CD4-positive, alpha-beta memory T cell (primary cell): ENCODE results near the gene SS18L1. TPM values are rescaled to one million over a fixed set of nuclear protein-coding genes. Genes with fewer than 3 reads are reported as not detected.

Source experiments
- CTCF ChIA-PET: fragments of 350-600 bp; sonication (Branson Sonifier 250); formaldehyde crosslinking; loops from one replicate; lab custom pipeline; 2021; ENCODE audit warnings: inconsistent platforms; ENCODE audit not compliant: partially characterized antibody; lab: Charles Lee
- POLR2A ChIA-PET: fragments of 350-600 bp; sonication (Branson Sonifier 250); formaldehyde crosslinking; loops from one replicate; lab custom pipeline; 2021; ENCODE audit not compliant: partially characterized antibody; lab: Charles Lee
- DNase-seq, 5 donors: peaks; one replicate each; pipeline versions ENCODE4 v3.0.0 to v3.0.0-alpha.2; 2020 to 2022; ENCODE audit warnings: mixed read lengths in 1 of 5
- H3K27ac ChIP-seq: one replicate; pipeline ENCODE4 v1.7.0; 2013; ENCODE audit warnings: low read depth, low read length
- H3K27me3 ChIP-seq: 2 replicates; pipeline ENCODE4 v1.7.0; 2013; ENCODE audit warnings: mild to moderate bottlenecking, low read length, moderate library complexity; ENCODE audit not compliant: insufficient read depth
- H3K36me3 ChIP-seq: 2 replicates; pipeline ENCODE4 v1.7.0; 2013; ENCODE audit warnings: mild to moderate bottlenecking, low read length, moderate library complexity; ENCODE audit not compliant: insufficient read depth
- H3K4me1 ChIP-seq: 2 replicates; pipeline ENCODE4 v1.7.0; 2013; ENCODE audit warnings: mild to moderate bottlenecking, low read length, moderate library complexity; ENCODE audit not compliant: insufficient read depth
- H3K4me3 ChIP-seq, 2 donors: one replicate each; pipeline ENCODE4 v1.7.0; 2013; ENCODE audit warnings: low read length in 2 of 2, mild to moderate bottlenecking in 1 of 2
- H3K9me3 ChIP-seq, 2 donors: one replicate each; pipeline ENCODE4 v1.7.0; 2013; ENCODE audit warnings: low read length in 2 of 2, control low read depth in 1 of 2; ENCODE audit not compliant: control insufficient read depth in 1 of 2
- H3K27ac Mint-ChIP-seq, 7 donors: one replicate each; pipeline ENCODE4 v1.8.0; 2020 to 2021; ENCODE audit warnings: mixed read lengths in 7 of 7, mild to moderate bottlenecking in 6 of 7, inconsistent platforms in 3 of 7, moderate library complexity in 3 of 7
- H3K27me3 Mint-ChIP-seq, 2 donors: one replicate each; pipeline ENCODE4 v1.8.0; 2020 to 2021; ENCODE audit warnings: mixed read lengths in 2 of 2
- H3K36me3 Mint-ChIP-seq, 2 donors: one replicate each; pipeline ENCODE4 v1.8.0; 2020 to 2021; ENCODE audit warnings: mixed read lengths in 2 of 2, inconsistent platforms in 1 of 2, mild to moderate bottlenecking in 1 of 2
- H3K4me1 Mint-ChIP-seq, 4 donors: one replicate each; pipeline ENCODE4 v1.8.0; 2020 to 2021; ENCODE audit warnings: mixed read lengths in 4 of 4, mild to moderate bottlenecking in 1 of 4
- H3K4me3 Mint-ChIP-seq, 8 donors: one replicate each; pipeline ENCODE4 v1.8.0; 2020 to 2021; ENCODE audit warnings: mixed read lengths in 8 of 8, mild to moderate bottlenecking in 7 of 8, moderate library complexity in 6 of 8, inconsistent platforms in 3 of 8
- H3K9me3 Mint-ChIP-seq, 8 donors: one replicate each; pipeline ENCODE4 v1.8.0; 2020 to 2021; ENCODE audit warnings: mixed read lengths in 8 of 8, mild to moderate bottlenecking in 5 of 8, inconsistent platforms in 3 of 8, moderate library complexity in 1 of 8
- intact Hi-C: fragments of 100-400 bp; cut with micrococcal nuclease; formaldehyde crosslinking; loops from one replicate; pipeline ENCODE4 v1.15.1; 2023
- polyA plus RNA-seq, 2 donors: library from polyadenylated mRNA; unstranded; fragments of 300-500 nt; fragmentation: Illumina TruSeq; gene quantifications; one replicate each; pipeline ENCODE4 v1.2.3, GENCODE V29; 2021
- total RNA-seq, 2 experiments: library from RNA; stranded (reverse); gene quantifications; one replicate each; pipeline ENCODE4 v1.2.3, GENCODE V29; 2021

The SS18L1 gene
- total and polyA plus RNA-seq, 4 experiments from 2014 or later: 0.71 to 24.8 (median 12.0) TPM

DNA sequence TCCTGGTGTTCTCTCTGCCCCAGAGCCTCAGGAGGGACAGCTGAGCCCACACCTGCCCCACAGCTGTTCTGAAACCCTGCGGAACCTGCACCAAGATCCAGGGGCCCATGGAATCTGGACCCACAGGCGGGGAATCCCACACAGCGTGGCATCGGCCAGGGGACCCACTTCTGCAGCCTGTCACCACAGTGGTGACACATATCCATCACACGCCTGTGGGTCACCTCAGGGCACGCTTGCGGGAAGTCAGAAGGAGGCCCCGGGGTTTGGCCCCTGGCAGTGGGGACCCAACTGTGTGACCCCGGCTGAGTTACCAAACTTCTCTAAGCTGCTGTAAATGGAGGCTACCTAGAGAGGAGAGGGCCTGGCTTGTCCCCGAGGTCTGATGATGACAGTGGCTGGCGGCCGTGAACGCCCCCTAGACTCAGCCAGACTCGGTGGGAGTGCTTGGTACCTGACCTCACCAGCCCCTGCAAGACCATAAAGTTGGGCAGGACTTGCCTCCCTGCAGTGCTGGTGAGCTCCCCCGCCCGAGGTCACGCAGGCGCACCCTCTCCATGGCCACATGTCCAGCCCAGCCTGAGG lies 78.8 kb downstream of the SS18L1 start:
- H3K27me3 Mint-ChIP-seq: peaks cover 20 to 23% of the 10 kb centered on the region in 2 donors
- H3K4me1 Mint-ChIP-seq: peaks cover 0 to 3% (median 2%) of the 10 kb centered on the region in 4 donors
- peaks cover 22% of the 10 kb centered on the region for H3K27me3 ChIP-seq
- intact Hi-C loops: no loop called here
- ChIA-PET POLR2A (no interaction called here), CTCF (no interaction called here)
- no peaks in the 10 kb centered on the region for H3K9me3 ChIP-seq
- H3K27ac ChIP-seq: no peak overlapping the region
- no peaks in the 10 kb centered on the region for H3K9me3 Mint-ChIP-seq
- no peaks in the 10 kb centered on the region for H3K36me3 ChIP-seq
- no peak overlapping the region for H3K27ac Mint-ChIP-seq
- DNase-seq: peak in 1 of 5 donors; percentile 5
- no peak overlapping the region for H3K4me3 Mint-ChIP-seq
- no peaks in the 10 kb centered on the region for H3K36me3 Mint-ChIP-seq
- no peak overlapping the region for H3K4me3 ChIP-seq
- H3K4me1 ChIP-seq: no peaks in the 10 kb centered on the region

DNA sequence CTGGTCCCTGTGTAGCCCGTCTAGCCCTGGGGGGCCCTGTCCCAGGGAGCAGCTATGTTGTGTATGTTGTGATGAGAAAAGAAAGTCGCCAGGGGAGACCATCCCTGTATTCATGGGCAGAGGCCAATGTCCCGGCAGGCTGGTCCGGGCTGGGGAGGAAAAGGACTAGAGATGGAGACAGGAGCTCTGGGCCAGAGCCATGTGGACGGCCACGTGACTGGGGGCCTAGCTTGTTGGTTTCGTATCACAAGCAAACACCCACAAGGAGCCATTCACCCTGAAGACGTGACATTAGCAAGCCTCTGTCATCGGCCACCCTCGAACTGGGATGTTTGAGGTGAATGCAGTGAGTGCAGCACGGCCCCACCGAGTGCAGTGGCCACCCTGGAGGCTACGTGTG lies 79.4 kb downstream of the SS18L1 start:
- peaks cover 22% of the 10 kb centered on the region for H3K27me3 ChIP-seq

GRCh38 chr20:62223571-62223970 lies 80.0 kb downstream of the SS18L1 start:
- Mint-ChIP-seq H3K27ac (no peak overlapping the region), H3K27me3 (peaks cover 18 to 23% of the 10 kb centered on the region in 2 donors), H3K36me3 (no peaks in the 10 kb centered on the region), H3K4me3 (no peak overlapping the region), H3K9me3 (no peaks in the 10 kb centered on the region), H3K4me1 (peaks cover 0 to 3% (median 2%) of the 10 kb centered on the region in 4 donors)
- no peak overlapping the region for H3K4me3 ChIP-seq
- intact Hi-C loops: no loop called here
- POLR2A ChIA-PET: no interaction called here
- H3K27me3 ChIP-seq: peaks cover 22% of the 10 kb centered on the region
- no peaks in the 10 kb centered on the region for H3K36me3 ChIP-seq
- H3K9me3 ChIP-seq: no peaks in the 10 kb centered on the region
- H3K4me1 ChIP-seq: no peaks in the 10 kb centered on the region
- CTCF ChIA-PET: no interaction called here
- DNase-seq: peak in 1 of 5 donors; percentile 10
- no peak overlapping the region for H3K27ac ChIP-seq

More for the DNA sequence above, 79.4 kb downstream of the SS18L1 start:
- DNase-seq: peak in 1 of 5 donors; percentile 25
- intact Hi-C loops: no loop called here
- Histone ChIP-seq H3K9me3 (no peaks in the 10 kb centered on the region), H3K4me3 (no peak overlapping the region), H3K4me1 (no peaks in the 10 kb centered on the region), H3K27ac (no peak overlapping the region), H3K36me3 (no peaks in the 10 kb centered on the region)
- Mint-ChIP-seq H3K27me3 (peaks cover 18 to 23% of the 10 kb centered on the region in 2 donors), H3K27ac (no peak overlapping the region), H3K4me3 (no peak overlapping the region), H3K9me3 (no peaks in the 10 kb centered on the region), H3K4me1 (peaks cover 0 to 3% (median 2%) of the 10 kb centered on the region in 4 donors), H3K36me3 (no peaks in the 10 kb centered on the region)
- POLR2A ChIA-PET: no interaction called here
- CTCF ChIA-PET: no interaction called here

GRCh38 chr20:62224113-62224855 lies 80.7 kb downstream of the SS18L1 start:
- Histone ChIP-seq H3K4me1 (no peaks in the 10 kb centered on the region), H3K27ac (no peak overlapping the region), H3K4me3 (no peak overlapping the region), H3K27me3 (peaks cover 16% of the 10 kb centered on the region), H3K9me3 (no peaks in the 10 kb centered on the region), H3K36me3 (no peaks in the 10 kb centered on the region)
- Mint-ChIP-seq H3K9me3 (no peaks in the 10 kb centered on the region), H3K4me3 (no peak overlapping the region), H3K4me1 (peaks cover 0 to 2% (median under 1%) of the 10 kb centered on the region in 4 donors), H3K27ac (no peak overlapping the region), H3K36me3 (no peaks in the 10 kb centered on the region), H3K27me3 (peaks cover 16 to 19% of the 10 kb centered on the region in 2 donors)
- ChIA-PET CTCF (no interaction called here), POLR2A (no interaction called here)
- intact Hi-C loops: no loop called here
- DNase-seq: peak in 1 of 5 donors; percentile 19

DNA sequence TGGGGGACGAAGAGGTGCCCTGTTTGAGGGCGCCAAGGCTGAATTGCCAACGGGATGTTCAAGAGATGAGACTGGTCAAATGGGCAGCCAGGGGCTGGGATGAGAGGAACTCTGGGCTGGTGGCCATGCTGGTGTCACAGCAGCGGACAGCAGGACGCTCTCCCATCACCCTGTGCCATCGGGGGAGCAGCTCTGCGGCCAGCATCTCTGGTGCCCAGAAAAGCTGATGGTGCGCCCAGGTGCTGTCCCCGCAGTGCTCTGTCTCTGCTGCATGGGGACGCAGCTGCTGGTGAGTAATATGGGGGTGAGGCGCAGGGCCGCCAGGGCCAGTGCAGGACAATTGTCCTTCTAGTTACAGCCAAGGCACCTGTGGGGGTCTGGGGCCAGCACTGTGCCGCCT lies 81.5 kb downstream of the SS18L1 start:
- Histone ChIP-seq H3K27me3 (peaks cover 14% of the 10 kb centered on the region), H3K36me3 (no peaks in the 10 kb centered on the region), H3K9me3 (no peaks in the 10 kb centered on the region), H3K4me3 (no peak overlapping the region), H3K27ac (no peak overlapping the region), H3K4me1 (no peaks in the 10 kb centered on the region)
- CTCF ChIA-PET: no interaction called here
- DNase-seq: peak in 1 of 5 donors; percentile 24
- no peaks in the 10 kb centered on the region for H3K9me3 Mint-ChIP-seq
- H3K27me3 Mint-ChIP-seq: peaks cover 16 to 19% of the 10 kb centered on the region in 2 donors
- no peak overlapping the region for H3K4me3 Mint-ChIP-seq
- no peak overlapping the region for H3K27ac Mint-ChIP-seq
- H3K36me3 Mint-ChIP-seq: no peaks in the 10 kb centered on the region
- H3K4me1 Mint-ChIP-seq: peaks cover 0 to 2% (median under 1%) of the 10 kb centered on the region in 4 donors
- intact Hi-C loops: no loop called here
- POLR2A ChIA-PET: no interaction called here

DNA sequence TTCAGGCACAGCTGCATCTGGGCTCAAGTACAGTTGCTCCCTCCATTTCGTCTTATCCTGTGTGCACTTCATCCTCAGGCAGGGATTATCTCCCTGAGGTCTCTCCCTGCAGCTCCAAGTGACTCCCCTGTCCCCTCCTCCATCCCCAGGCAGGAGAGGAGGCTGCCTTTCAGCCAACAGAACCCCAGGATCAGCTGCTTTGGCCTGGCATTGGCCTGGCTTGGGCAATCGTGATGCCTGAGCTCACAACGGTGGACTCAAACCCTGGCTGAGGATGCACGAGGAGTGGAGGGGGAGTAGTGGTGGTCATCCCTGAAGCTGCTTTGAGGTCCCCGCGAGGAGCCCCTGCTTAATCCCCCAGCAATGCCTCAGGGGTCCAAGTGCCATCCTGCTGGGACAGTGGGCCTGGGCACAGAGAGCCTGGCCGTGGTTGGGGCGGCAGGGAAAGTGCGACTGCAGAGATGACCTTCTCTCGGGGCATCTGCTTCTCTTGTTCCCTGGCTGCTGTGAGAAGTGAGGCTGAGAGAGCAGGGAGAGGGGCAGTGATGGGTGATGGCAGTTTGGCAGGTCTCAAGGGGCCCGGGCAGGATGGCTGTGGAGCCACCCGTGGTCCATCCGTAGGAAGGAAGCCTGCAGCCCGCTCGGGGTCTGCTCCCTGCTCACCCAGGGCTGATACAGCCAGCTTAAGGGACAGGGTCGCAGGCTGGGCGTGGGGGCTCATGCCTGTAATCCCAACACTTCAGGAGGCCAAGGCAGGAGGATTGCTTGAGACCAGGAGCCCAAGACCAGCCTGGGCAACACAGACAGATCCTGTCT lies 82.5 kb downstream of the SS18L1 start:
- DNase-seq: no peak
- H3K9me3 ChIP-seq: no peaks in the 10 kb centered on the region
- no peaks in the 10 kb centered on the region for H3K36me3 ChIP-seq
- H3K4me1 Mint-ChIP-seq: peaks cover 0 to 2% (median under 1%) of the 10 kb centered on the region in 4 donors
- intact Hi-C loops: no loop called here
- H3K4me1 ChIP-seq: no peaks in the 10 kb centered on the region
- H3K27ac Mint-ChIP-seq: no peak overlapping the region
- H3K27ac ChIP-seq: no peak overlapping the region
- H3K4me3 ChIP-seq: no peak overlapping the region
- no peaks in the 10 kb centered on the region for H3K9me3 Mint-ChIP-seq
- ChIA-PET POLR2A (no interaction called here), CTCF (no interaction called here)
- no peaks in the 10 kb centered on the region for H3K36me3 Mint-ChIP-seq
- no peak overlapping the region for H3K4me3 Mint-ChIP-seq
- H3K27me3 ChIP-seq: peaks cover 10% of the 10 kb centered on the region
- H3K27me3 Mint-ChIP-seq: peaks cover 15 to 18% of the 10 kb centered on the region in 2 donors
